ENCODE results near the gene GRIN3B. TPM values are rescaled to one million over a fixed set of nuclear protein-coding genes. Genes with fewer than 3 reads are reported as not detected.
A peak's percentile ranks its signal among the peaks of the same experiment; 100 is the strongest.

GRIN3B gene
- total and polyA plus RNA-seq, 2 donors: under 0.01 to 0.09 TPM

DNA sequence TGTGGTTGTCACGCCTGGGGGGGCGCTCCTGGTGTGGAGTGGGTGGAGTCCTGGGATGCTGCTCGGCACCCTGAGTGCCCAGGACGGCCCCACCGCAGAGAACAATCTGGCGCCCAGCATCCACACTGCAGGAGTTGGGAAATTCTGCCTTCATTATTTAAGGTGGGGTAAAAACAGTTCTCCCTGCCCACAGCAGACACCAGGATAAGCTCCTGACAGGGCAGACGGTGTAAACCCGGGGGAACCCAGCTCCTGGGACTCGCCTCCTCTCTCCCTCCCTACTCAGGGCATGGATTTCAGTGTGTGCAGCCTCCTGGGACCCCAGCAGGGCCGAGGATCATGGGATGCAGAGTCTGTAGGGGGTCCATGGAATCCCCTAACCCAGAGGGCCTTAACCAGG is 23.7 kb upstream of the GRIN3B start:
- Histone ChIP-seq H3K4me3 (ENCODE audit: low read length in 2 of 2) (no peak overlapping the region), H3K27me3 (ENCODE audit: control insufficient read depth in 2 of 2, insufficient read depth in 1 of 2, low read length in 1 of 2) (peaks cover 0 to 2% of the 10 kb centered on the region in 2 donors), H3K4me1 (ENCODE audit: control insufficient read depth in 2 of 2, insufficient read depth in 2 of 2, low read length in 2 of 2) (peaks cover 0 to 3% of the 10 kb centered on the region in 2 donors), H3K9me3 (ENCODE audit: control insufficient read depth in 2 of 2, insufficient read depth in 1 of 2, low read length in 1 of 2) (peaks cover 3 to 5% of the 10 kb centered on the region in 2 donors), H3K36me3 (ENCODE audit: control insufficient read depth in 2 of 2, insufficient read depth in 2 of 2, low read length in 1 of 2) (peaks cover 9% of the 10 kb centered on the region in 2 donors), H3K27ac (ENCODE audit: low read depth in 1 of 2, low read length in 1 of 2) (no peak overlapping the region)
- 94% methylated on average over 10 of the region's 10 CpGs for WGBS
- DNase-seq (ENCODE audit: low read depth in 6 of 9, low spot score in 9 of 9): no peak

DNA sequence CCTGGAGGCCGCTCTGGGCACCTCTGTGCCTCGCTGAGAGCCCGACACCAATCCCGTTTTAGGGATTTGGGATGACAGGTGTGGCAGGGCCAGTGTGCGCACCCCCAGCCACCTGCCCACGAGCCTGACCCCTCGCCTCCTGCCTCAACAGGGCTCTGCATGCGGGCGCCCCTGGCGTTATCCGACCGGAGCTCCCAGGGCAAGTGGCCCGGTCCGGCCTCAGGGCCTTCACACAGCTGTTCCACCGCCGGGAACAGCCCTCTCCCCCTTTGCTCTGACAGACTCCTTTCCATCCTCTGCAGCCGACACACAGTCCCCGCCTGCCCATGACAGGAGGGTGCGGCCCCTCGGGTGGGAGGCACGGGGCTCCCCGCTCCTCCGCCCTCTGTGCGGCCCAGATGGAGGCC is 23.2 kb upstream of the GRIN3B start:
- Histone ChIP-seq H3K9me3 (ENCODE audit: control insufficient read depth in 2 of 2, insufficient read depth in 1 of 2, low read length in 1 of 2) (no peaks in the 10 kb centered on the region), H3K4me3 (ENCODE audit: low read length in 2 of 2) (no peak overlapping the region), H3K36me3 (ENCODE audit: control insufficient read depth in 2 of 2, insufficient read depth in 2 of 2, low read length in 1 of 2) (peaks cover 3 to 4% of the 10 kb centered on the region in 2 donors), H3K4me1 (ENCODE audit: control insufficient read depth in 2 of 2, insufficient read depth in 2 of 2, low read length in 2 of 2) (peaks cover 0 to 3% of the 10 kb centered on the region in 2 donors), H3K27me3 (ENCODE audit: control insufficient read depth in 2 of 2, insufficient read depth in 1 of 2, low read length in 1 of 2) (peaks cover 0 to 2% of the 10 kb centered on the region in 2 donors), H3K27ac (ENCODE audit: low read depth in 1 of 2, low read length in 1 of 2) (no peak overlapping the region)
- 95% methylated on average over 24 of the region's 24 CpGs for WGBS
- DNase-seq (ENCODE audit: low read depth in 6 of 9, low spot score in 9 of 9): no peak

DNA sequence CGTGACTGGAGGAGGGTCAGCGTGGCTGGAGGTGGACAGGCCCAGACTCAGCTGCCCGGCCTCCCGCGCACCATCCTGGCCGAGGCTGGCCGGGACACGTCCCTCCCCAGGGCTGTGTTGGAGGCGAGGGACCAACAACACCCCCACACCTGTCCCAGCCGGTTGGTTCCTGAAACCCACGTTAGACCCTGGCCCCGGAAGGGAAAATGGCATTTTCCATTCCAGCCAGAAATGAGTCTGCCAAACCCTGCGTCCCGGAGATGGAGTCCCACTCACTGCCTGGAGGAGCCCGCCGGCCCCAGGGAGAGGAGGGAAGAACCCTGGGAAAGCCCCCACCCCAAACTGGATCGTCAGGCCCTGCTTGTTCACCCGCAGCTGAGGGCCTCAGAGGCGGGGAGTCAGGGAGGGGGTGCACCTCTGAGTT is 20.9 kb upstream of the GRIN3B start:
- WGBS: 91% methylated on average over 19 of the region's 19 CpGs
- peak overlapping the region in 1 of 2 donors; percentile 26 for H3K27ac ChIP-seq (ENCODE audit: low read depth in 1 of 2, low read length in 1 of 2)
- H3K36me3 ChIP-seq (ENCODE audit: control insufficient read depth in 2 of 2, insufficient read depth in 2 of 2, low read length in 1 of 2): no peaks in the 10 kb centered on the region
- H3K4me1 ChIP-seq (ENCODE audit: control insufficient read depth in 2 of 2, insufficient read depth in 2 of 2, low read length in 2 of 2): peaks cover 10 to 18% of the 10 kb centered on the region in 2 donors
- no peaks in the 10 kb centered on the region for H3K9me3 ChIP-seq (ENCODE audit: control insufficient read depth in 2 of 2, insufficient read depth in 1 of 2, low read length in 1 of 2)
- no peak overlapping the region for H3K4me3 ChIP-seq (ENCODE audit: low read length in 2 of 2)
- H3K27me3 ChIP-seq (ENCODE audit: control insufficient read depth in 2 of 2, insufficient read depth in 1 of 2, low read length in 1 of 2): peaks cover 0 to 2% of the 10 kb centered on the region in 2 donors
- DNase-seq (ENCODE audit: low read depth in 6 of 9, low spot score in 9 of 9): no peak

DNA sequence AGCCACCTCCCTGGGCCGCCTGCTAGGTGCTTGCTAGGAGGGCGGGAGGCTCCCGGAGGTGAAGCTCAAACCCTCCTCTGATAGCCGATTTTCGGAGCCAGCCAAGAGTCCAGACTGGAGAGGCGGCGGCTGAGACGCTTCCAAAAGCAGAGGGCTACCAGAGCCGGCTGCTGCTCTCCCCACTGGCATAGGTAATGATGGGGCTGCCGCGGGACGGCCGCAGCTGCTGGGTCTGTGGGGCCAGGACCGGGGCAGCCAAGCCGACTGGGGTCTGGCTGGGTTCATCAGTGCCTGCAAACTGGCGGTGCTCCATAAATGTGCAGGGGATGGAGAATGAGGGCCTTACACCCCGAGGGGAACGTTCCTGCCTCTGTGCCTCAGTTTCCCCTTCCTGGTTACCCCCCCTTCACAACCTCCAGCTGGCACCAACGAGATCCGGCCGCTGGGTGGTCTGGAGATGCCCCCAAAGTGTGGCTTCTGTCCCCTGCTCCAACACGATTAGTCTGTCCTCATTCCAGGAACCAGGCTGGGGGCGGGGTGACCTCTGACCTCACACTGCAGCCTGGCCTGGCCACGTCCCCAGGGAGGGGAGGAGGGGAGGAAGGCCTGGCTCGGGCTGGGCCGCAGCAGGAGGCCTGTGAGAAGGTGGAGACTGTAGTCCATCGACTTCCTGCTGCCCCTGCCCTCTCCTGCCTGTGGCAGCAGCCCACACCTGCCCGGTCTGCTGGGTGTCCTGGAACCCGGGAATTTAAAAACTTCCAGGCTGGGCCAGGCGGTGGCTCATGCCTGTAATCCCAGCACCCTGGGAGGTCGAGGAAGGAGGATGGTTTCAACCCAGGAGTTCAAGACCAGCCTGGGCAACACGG is 19.9 kb upstream of the GRIN3B start:
- Histone ChIP-seq H3K4me1 (ENCODE audit: control insufficient read depth in 2 of 2, insufficient read depth in 2 of 2, low read length in 2 of 2) (peaks cover 15 to 26% of the 10 kb centered on the region in 2 donors), H3K9me3 (ENCODE audit: control insufficient read depth in 2 of 2, insufficient read depth in 1 of 2, low read length in 1 of 2) (no peaks in the 10 kb centered on the region), H3K27ac (ENCODE audit: low read depth in 1 of 2, low read length in 1 of 2) (no peak overlapping the region), H3K4me3 (ENCODE audit: low read length in 2 of 2) (no peak overlapping the region), H3K27me3 (ENCODE audit: control insufficient read depth in 2 of 2, insufficient read depth in 1 of 2, low read length in 1 of 2) (peaks cover 0 to 2% of the 10 kb centered on the region in 2 donors), H3K36me3 (ENCODE audit: control insufficient read depth in 2 of 2, insufficient read depth in 2 of 2, low read length in 1 of 2) (no peaks in the 10 kb centered on the region)
- 80% methylated on average over 32 of the region's 32 CpGs for WGBS
- DNase-seq (ENCODE audit: low read depth in 6 of 9, low spot score in 9 of 9): no peak

DNA sequence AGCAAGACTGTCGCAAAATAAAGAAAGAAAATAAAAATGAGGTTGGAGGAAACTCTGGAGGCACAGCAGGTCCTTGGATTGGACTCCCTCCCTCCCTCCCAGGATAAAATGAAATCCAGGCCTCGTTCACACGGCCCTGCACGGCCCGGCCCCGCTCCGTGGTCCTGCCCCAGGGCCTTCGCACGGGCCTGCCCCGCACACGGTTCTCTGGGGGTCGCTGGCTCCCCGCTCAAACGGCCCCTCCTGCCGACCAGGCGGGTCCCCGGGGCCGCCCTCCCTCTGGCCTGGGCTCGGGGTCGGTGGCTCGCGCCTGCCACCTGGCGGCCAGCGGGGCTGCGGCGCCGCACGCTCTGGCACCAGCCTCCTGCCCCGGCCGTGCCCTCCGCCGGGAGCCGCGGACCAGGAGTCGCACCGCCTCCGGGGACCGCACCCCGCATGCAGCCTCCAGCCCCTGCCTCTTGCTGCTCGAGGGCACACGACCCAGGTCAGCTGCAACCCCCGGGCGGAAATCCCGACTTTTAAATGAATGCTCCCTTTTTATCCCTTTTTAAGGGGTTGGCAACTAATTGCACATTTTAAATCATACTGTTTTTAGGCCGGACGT is 17.6 kb upstream of the GRIN3B start:
- WGBS: 4% methylated on average over 46 of the region's 46 CpGs
- Histone ChIP-seq H3K36me3 (ENCODE audit: control insufficient read depth in 2 of 2, insufficient read depth in 2 of 2, low read length in 1 of 2) (peaks cover 10 to 14% of the 10 kb centered on the region in 2 donors), H3K9me3 (ENCODE audit: control insufficient read depth in 2 of 2, insufficient read depth in 1 of 2, low read length in 1 of 2) (no peaks in the 10 kb centered on the region), H3K27me3 (ENCODE audit: control insufficient read depth in 2 of 2, insufficient read depth in 1 of 2, low read length in 1 of 2) (peaks cover 0 to 2% of the 10 kb centered on the region in 2 donors), H3K4me1 (ENCODE audit: control insufficient read depth in 2 of 2, insufficient read depth in 2 of 2, low read length in 2 of 2) (peaks cover 15 to 26% of the 10 kb centered on the region in 2 donors), H3K4me3 (ENCODE audit: low read length in 2 of 2) (peak overlapping the region in 1 of 2 donors; percentile 22), H3K27ac (ENCODE audit: low read depth in 1 of 2, low read length in 1 of 2) (no peak overlapping the region)
- peak in 7 of 9 donors; percentile 33 to 78 (median 68) for DNase-seq (ENCODE audit: low read depth in 6 of 9, low spot score in 9 of 9)

DNA sequence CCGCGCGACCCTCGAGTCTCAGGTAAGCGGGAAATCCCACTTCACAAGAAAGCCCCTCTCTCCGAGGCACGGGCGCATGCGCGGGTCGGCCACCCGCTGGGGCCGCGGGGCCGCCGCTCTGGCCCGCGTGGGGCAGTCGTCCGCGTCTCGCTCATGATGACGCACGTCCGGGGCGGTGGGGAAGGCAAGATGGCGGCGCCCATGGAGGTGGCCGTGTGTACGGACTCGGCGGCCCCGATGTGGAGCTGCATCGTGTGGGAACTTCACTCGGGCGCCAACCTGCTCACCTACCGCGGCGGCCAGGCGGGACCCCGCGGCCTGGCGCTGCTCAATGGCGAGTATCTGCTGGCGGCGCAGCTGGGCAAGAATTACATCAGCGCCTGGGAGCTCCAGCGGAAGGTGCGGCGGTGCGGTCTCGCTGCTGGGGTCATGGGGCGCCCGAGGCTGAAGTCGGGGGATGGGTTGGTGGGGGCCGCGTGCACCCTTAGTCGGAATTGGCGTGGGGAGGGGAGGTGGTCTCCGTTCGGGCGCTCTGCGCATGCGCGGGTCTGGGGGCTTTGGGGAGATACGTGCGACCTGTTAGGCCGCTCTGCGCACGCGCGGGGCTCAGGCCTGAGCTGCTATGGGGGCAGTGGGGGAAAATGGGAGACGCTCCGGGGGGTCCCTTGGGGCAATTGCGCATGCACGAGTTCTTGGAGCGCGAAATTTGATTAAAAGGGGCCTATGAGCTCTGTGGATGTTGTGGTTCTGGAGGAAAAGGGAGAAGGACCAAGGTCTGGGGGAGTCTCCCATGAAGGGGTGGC is 15.9 kb upstream of the GRIN3B start, which contains the start of gene WDR18:
WDR18 (plus strand) TSS at position 181 of the 803 bp plus-strand sequence; CDS start at position 190, 9 bp downstream.
- Histone ChIP-seq H3K36me3 (ENCODE audit: control insufficient read depth in 2 of 2, insufficient read depth in 2 of 2, low read length in 1 of 2) (peaks cover 21 to 29% of the 10 kb centered on the region in 2 donors), H3K27me3 (ENCODE audit: control insufficient read depth in 2 of 2, insufficient read depth in 1 of 2, low read length in 1 of 2) (peaks cover 0 to 2% of the 10 kb centered on the region in 2 donors), H3K27ac (ENCODE audit: low read depth in 1 of 2, low read length in 1 of 2) (peak within 1 kb of the TSS; percentile 75 to 82), H3K9me3 (ENCODE audit: control insufficient read depth in 2 of 2, insufficient read depth in 1 of 2, low read length in 1 of 2) (no peaks in the 10 kb centered on the region), H3K4me1 (ENCODE audit: control insufficient read depth in 2 of 2, insufficient read depth in 2 of 2, low read length in 2 of 2) (peaks cover 15 to 26% of the 10 kb centered on the region in 2 donors), H3K4me3 (ENCODE audit: low read length in 2 of 2) (peak within 1 kb of the TSS; percentile 69 to 100)
- under 1% methylated on average over 78 of the region's 78 CpGs for WGBS
- peak; percentile 49 to 91 (median 76) for DNase-seq (ENCODE audit: low read depth in 6 of 9, low spot score in 9 of 9)

DNA sequence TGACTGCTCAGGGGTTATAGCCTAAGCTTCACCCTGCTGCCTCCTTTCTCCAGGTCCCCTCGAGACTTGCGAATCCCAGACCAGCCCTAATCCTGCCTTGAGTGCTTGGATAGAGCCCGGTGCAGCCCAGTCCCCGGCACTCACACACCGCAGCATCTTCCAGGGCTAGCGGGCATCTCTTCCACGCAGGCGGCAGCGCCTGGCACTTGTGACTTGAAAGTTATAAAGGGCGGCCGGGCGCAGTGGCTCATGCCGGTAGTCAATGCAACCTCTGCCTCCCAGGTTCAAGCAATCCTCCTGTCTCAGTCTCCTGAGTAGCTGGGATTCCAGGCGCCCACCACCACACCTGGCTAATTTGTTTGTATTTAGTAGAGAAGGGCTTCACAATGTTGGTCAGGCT is 14.1 kb upstream of the GRIN3B start:
- H3K27ac ChIP-seq (ENCODE audit: low read depth in 1 of 2, low read length in 1 of 2): no peak overlapping the region
- H3K9me3 ChIP-seq (ENCODE audit: control insufficient read depth in 2 of 2, insufficient read depth in 1 of 2, low read length in 1 of 2): peaks cover 0 to 2% of the 10 kb centered on the region in 2 donors
- 95% methylated on average over 14 of the region's 14 CpGs for WGBS
- H3K4me3 ChIP-seq (ENCODE audit: low read length in 2 of 2): no peak overlapping the region
- H3K27me3 ChIP-seq (ENCODE audit: control insufficient read depth in 2 of 2, insufficient read depth in 1 of 2, low read length in 1 of 2): no peaks in the 10 kb centered on the region
- DNase-seq (ENCODE audit: low read depth in 6 of 9, low spot score in 9 of 9): no peak
- H3K36me3 ChIP-seq (ENCODE audit: control insufficient read depth in 2 of 2, insufficient read depth in 2 of 2, low read length in 1 of 2): peaks cover 36 to 41% of the 10 kb centered on the region in 2 donors
- H3K4me1 ChIP-seq (ENCODE audit: control insufficient read depth in 2 of 2, insufficient read depth in 2 of 2, low read length in 2 of 2): peaks cover 15 to 23% of the 10 kb centered on the region in 2 donors

DNA sequence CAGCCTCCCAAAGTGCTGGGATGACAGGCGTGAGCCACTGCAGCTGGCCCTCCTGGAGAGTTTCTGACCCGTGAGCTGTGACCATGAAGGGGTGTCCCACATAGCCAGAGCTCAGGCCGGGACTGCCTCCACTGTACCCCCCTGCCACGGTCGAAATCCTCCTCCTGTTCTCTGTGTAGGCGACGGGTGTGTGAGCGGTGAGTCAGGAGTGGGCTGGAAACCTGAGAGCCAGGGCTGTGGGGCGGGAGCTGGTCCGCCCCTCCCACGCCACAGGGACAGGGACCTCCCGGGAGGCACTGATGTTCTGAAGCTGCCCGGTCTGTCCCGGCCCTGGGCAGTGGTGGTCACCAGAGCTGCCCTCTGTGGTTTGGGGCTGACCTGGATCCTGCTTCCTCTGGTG is 12.1 kb upstream of the GRIN3B start:
- H3K4me1 ChIP-seq (ENCODE audit: control insufficient read depth in 2 of 2, insufficient read depth in 2 of 2, low read length in 2 of 2): peaks cover 11 to 18% of the 10 kb centered on the region in 2 donors
- 90% methylated on average over 14 of the region's 14 CpGs for WGBS
- peaks cover 0 to 4% of the 10 kb centered on the region in 2 donors for H3K9me3 ChIP-seq (ENCODE audit: control insufficient read depth in 2 of 2, insufficient read depth in 1 of 2, low read length in 1 of 2)
- H3K27ac ChIP-seq (ENCODE audit: low read depth in 1 of 2, low read length in 1 of 2): no peak overlapping the region
- H3K27me3 ChIP-seq (ENCODE audit: control insufficient read depth in 2 of 2, insufficient read depth in 1 of 2, low read length in 1 of 2): no peaks in the 10 kb centered on the region
- H3K36me3 ChIP-seq (ENCODE audit: control insufficient read depth in 2 of 2, insufficient read depth in 2 of 2, low read length in 1 of 2): peaks cover 45 to 50% of the 10 kb centered on the region in 2 donors
- no peak overlapping the region for H3K4me3 ChIP-seq (ENCODE audit: low read length in 2 of 2)
- no peak for DNase-seq (ENCODE audit: low read depth in 6 of 9, low spot score in 9 of 9)
